ENCODE results near the gene ACSBG1. TPM values are rescaled to one million over a fixed set of nuclear protein-coding genes. Genes with fewer than 3 reads are reported as not detected.

ACSBG1 gene
- total and polyA plus RNA-seq, 2 experiments from 2014 or later, result 0.04 TPM; not detected in 1

DNA sequence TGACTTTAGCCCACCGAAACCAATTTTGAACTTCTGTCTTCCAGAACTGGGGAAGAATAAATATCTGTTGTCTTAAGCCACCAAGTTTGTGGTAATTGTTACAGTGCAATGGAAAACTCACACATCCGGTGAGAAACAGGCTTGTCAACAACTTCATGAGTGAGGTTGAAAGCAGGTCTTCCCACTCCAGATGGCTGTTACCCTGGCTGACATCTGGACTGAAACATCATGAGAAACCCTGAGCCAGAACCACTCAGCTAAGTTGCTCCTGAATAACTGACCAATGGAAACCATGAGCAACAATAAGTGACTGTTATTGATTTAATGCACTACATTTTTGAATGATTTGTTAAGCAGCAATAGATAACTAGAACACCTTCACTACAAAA, 10.3 kb downstream of the ACSBG1 start:
- WGBS, 2 experiments (ENCODE audit: low coverage in 1 of 2, low lambda C conversion rate in 2 of 2, missing lambda C conversion rate in 2 of 2), result 11 to 23% methylated on average over 2 of the region's 2 CpGs
- no peaks in the 10 kb centered on the region for H4K20me1 ChIP-seq (ENCODE audit: insufficient read depth)
- no peaks in the 10 kb centered on the region for H3K36me3 ChIP-seq (ENCODE audit: low read depth)
- no peaks in the 10 kb centered on the region for H3K9me3 ChIP-seq (ENCODE audit: low read depth)
- DNase-seq, result peak; percentile 33
- TF ChIP-seq EZH2phosphoT487 (IDR thresholded peaks at IDR 0.05; ENCODE audit: insufficient read depth, low read depth) (no peak), EZH2 (IDR thresholded peaks at IDR 0.05; ENCODE audit: insufficient read depth, poor library complexity, severe bottlenecking) (no peak)
- no peak overlapping the region for H3K9ac ChIP-seq
- H3F3A ChIP-seq (ENCODE audit: insufficient read depth), result no peaks in the 10 kb centered on the region
- peak overlapping the region; percentile 25; the same call in 1 of the 2 replicates for H2AFZ ChIP-seq
- H3K4me1 ChIP-seq (ENCODE audit: insufficient read depth), result 0 out of 2 replicates have a peak, but pooled peaks cover 4% of the 10 kb centered on the region
- H3K4me3 ChIP-seq, result no peak overlapping the region
- in situ Hi-C loops (cut with MboI), result no loop called here
- no peak overlapping the region for H3K4me2 ChIP-seq (ENCODE audit: unreplicated experiment)
- H3K9me2 ChIP-seq (ENCODE audit: insufficient read depth), result no peaks in the 10 kb centered on the region
- H3K79me2 ChIP-seq (ENCODE audit: insufficient read depth), result no peaks in the 10 kb centered on the region
- no peak overlapping the region for H3K27ac ChIP-seq
- no peaks in the 10 kb centered on the region for H3K27me3 ChIP-seq (replicated peaks; ENCODE audit: insufficient read depth)

DNA sequence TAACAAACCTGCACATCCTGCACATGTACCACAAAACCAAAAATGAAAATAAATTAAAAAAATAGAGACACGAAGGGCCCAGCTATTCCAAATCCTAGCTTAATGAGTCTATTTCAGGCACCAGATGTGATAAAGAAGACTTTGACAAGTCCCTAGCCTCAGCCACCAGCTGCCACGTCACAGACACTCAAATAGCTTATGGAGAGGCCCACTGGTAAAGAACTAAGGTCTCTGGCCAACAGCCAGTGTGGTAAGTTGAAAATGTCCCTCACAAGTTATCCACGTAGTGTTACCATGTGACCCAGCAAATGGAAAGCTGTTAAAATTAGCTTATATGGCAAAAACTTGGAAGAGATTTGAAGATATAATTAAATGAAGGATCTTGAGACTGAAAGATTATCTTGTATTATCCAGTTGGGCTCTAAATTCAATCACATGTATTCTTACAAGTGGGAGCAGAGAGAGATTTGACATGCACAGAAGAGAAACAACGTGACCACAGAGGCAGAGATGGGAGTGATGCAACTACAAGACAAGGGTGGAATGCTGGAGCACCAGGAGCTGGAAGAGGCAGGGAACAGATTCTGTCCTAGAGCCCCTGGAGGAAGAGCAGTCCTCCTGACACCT, 10.9 kb downstream of the ACSBG1 start:
- no peaks in the 10 kb centered on the region for H3K9me2 ChIP-seq (ENCODE audit: insufficient read depth)
- no peak overlapping the region for H3K4me3 ChIP-seq
- no peaks in the 10 kb centered on the region for H3K36me3 ChIP-seq (ENCODE audit: low read depth)
- H4K20me1 ChIP-seq (ENCODE audit: insufficient read depth), result no peaks in the 10 kb centered on the region
- no peak overlapping the region for H3K9ac ChIP-seq
- peak overlapping the region; percentile 25; the same call in 1 of the 2 replicates for H2AFZ ChIP-seq
- no peaks in the 10 kb centered on the region for H3F3A ChIP-seq (ENCODE audit: insufficient read depth)
- DNase-seq, result peak; percentile 37
- 25 to 29% methylated on average over 4 of the region's 4 CpGs for WGBS, 2 experiments (ENCODE audit: low coverage in 1 of 2, low lambda C conversion rate in 2 of 2, missing lambda C conversion rate in 2 of 2)
- H3K79me2 ChIP-seq (ENCODE audit: insufficient read depth), result no peaks in the 10 kb centered on the region
- in situ Hi-C loops (cut with MboI), result no loop called here
- no peak for TF ChIP-seq EZH2 (IDR thresholded peaks at IDR 0.05; ENCODE audit: insufficient read depth, poor library complexity, severe bottlenecking)
- TF ChIP-seq EZH2phosphoT487 (IDR thresholded peaks at IDR 0.05; ENCODE audit: insufficient read depth, low read depth), result no peak
- H3K27ac ChIP-seq, result no peak overlapping the region
- H3K9me3 ChIP-seq (ENCODE audit: low read depth), result no peaks in the 10 kb centered on the region
- H3K27me3 ChIP-seq (replicated peaks; ENCODE audit: insufficient read depth), result no peaks in the 10 kb centered on the region
- 0 out of 2 replicates have a peak, but pooled peaks cover 4% of the 10 kb centered on the region for H3K4me1 ChIP-seq (ENCODE audit: insufficient read depth)
- H3K4me2 ChIP-seq (ENCODE audit: unreplicated experiment), result no peak overlapping the region

DNA sequence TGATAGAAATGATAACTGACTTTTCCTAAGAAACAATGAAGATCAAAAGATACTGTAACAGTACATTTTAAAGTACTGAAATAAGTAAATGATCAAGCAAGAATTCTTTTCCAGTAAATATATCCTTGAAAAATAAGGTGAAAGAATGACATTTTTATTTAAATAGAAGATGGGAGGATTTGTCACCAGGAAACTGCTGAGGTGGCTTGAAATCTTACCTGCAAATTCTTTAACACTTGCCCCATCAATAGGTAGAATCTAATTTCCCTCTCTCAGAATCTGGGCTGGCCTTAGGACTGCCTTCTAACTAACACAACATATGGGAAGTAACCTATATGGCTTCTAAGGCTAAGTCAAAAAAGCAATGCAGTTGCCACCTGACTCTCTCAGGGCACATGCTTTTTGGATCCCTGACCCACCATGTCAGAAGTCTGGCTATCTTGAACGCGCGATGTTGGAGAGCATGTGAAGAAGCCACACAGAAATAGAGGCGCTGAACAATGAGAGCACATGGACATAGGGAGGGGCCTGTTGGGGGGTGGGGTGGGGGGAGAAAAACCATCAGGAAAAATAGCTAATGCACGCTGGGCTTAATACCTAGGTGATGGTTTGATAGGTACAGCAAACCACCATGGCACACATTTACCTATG, 11.5 kb downstream of the ACSBG1 start:
- TF ChIP-seq EZH2phosphoT487 (IDR thresholded peaks at IDR 0.05; ENCODE audit: insufficient read depth, low read depth) (no peak), EZH2 (IDR thresholded peaks at IDR 0.05; ENCODE audit: insufficient read depth, poor library complexity, severe bottlenecking) (no peak)
- H3K36me3 ChIP-seq (ENCODE audit: low read depth), result no peaks in the 10 kb centered on the region
- no peaks in the 10 kb centered on the region for H4K20me1 ChIP-seq (ENCODE audit: insufficient read depth)
- 0 out of 2 replicates have a peak, but pooled peaks cover 4% of the 10 kb centered on the region for H3K4me1 ChIP-seq (ENCODE audit: insufficient read depth)
- H3K9me2 ChIP-seq (ENCODE audit: insufficient read depth), result no peaks in the 10 kb centered on the region
- in situ Hi-C loops (cut with MboI), result no loop called here
- H2AFZ ChIP-seq, result no peak overlapping the region
- no peak overlapping the region for H3K27ac ChIP-seq
- H3K79me2 ChIP-seq (ENCODE audit: insufficient read depth), result no peaks in the 10 kb centered on the region
- no peak for DNase-seq
- no peak overlapping the region for H3K9ac ChIP-seq
- H3K4me2 ChIP-seq (ENCODE audit: unreplicated experiment), result no peak overlapping the region
- no peak overlapping the region for H3K4me3 ChIP-seq
- H3K9me3 ChIP-seq (ENCODE audit: low read depth), result no peaks in the 10 kb centered on the region
- no peaks in the 10 kb centered on the region for H3F3A ChIP-seq (ENCODE audit: insufficient read depth)
- 85 to 97% methylated on average over 5 of the region's 5 CpGs for WGBS, 2 experiments (ENCODE audit: low coverage in 1 of 2, low lambda C conversion rate in 2 of 2, missing lambda C conversion rate in 2 of 2)
- H3K27me3 ChIP-seq (replicated peaks; ENCODE audit: insufficient read depth), result no peaks in the 10 kb centered on the region

DNA sequence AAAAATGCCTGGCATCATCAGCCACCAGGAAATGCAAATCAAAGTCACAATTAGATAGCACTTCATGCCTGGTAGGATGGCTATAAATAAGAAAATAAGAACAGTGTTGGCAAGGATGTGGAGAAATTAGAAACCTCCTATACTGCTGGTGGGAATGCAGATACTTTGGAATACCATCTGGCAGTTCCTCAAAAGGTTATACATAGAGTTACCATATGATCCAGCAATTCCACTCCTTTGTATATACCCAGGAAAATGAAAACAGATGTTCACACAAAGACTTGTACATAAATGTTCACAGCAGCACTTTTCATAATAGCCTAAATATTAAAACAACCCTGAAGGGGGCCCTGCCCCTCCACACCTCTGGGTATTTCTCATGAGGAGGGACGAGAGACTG, 13.7 kb downstream of the ACSBG1 start:
- in situ Hi-C loops (cut with MboI), result no loop called here
- Histone ChIP-seq H3K79me2 (ENCODE audit: insufficient read depth) (no peaks in the 10 kb centered on the region), H4K20me1 (ENCODE audit: insufficient read depth) (no peaks in the 10 kb centered on the region), H3K27ac (no peak overlapping the region), H3K9me3 (ENCODE audit: low read depth) (no peaks in the 10 kb centered on the region), H3K27me3 (replicated peaks; ENCODE audit: insufficient read depth) (no peaks in the 10 kb centered on the region), H3F3A (ENCODE audit: insufficient read depth) (no peaks in the 10 kb centered on the region; the same call in 1 of the 2 replicates), H3K9me2 (ENCODE audit: insufficient read depth) (no peaks in the 10 kb centered on the region), H3K36me3 (ENCODE audit: low read depth) (no peaks in the 10 kb centered on the region), H3K4me3 (no peak overlapping the region), H3K4me2 (ENCODE audit: unreplicated experiment) (no peak overlapping the region), H3K4me1 (ENCODE audit: insufficient read depth) (peaks cover 12% of the 10 kb centered on the region; the same call in 1 of the 2 replicates), H3K9ac (no peak overlapping the region), H2AFZ (no peak overlapping the region)
- no peak for DNase-seq
- 38 to 69% methylated on average over 1 of the region's 1 CpG for WGBS, 2 experiments (ENCODE audit: low coverage in 1 of 2, low lambda C conversion rate in 2 of 2, missing lambda C conversion rate in 2 of 2)
- TF ChIP-seq EZH2 (IDR thresholded peaks at IDR 0.05; ENCODE audit: insufficient read depth, poor library complexity, severe bottlenecking) (no peak), EZH2phosphoT487 (IDR thresholded peaks at IDR 0.05; ENCODE audit: insufficient read depth, low read depth) (no peak)

All from GM23248 (cell line).